SK-N-SH (cell line): Measurements from ENCODE around the gene NUF2. TPM values are rescaled to one million over a fixed set of nuclear protein-coding genes. Genes with fewer than 3 reads are reported as not detected.

Source experiments
- CTCF ChIA-PET: fragments of 300-600, 350-600 bp; formaldehyde crosslinking; extraction: SDS; loops from one replicate; lab custom pipeline; 2021; lab: Yijun Ruan, JAX
- POLR2A ChIA-PET: fragments of 350-600 bp; sonication (Branson Sonifier 250); formaldehyde crosslinking; extraction: SDS; loops from one replicate; lab custom pipeline; 2020; ENCODE audit warnings: antibody characterized with exemption, inconsistent platforms; lab: Yijun Ruan, JAX
- DNase-seq: peaks from one replicate; pipeline ENCODE4 v3.0.0; 2012
- H2AFZ ChIP-seq: fragments of 200-600 bp; sonication (generic); 2 replicates; pipeline ENCODE4 v1.8.1; 2016; ENCODE audit warnings: antibody characterized with exemption, mild to moderate bottlenecking, low read depth
- H3F3A ChIP-seq: fragments of 200-600 bp; sonication (generic); replicated peaks from 2 replicates; pipeline ENCODE3; 2016; ENCODE audit warnings: antibody characterized with exemption, mild to moderate bottlenecking; ENCODE audit not compliant: insufficient read depth
- H3K27ac ChIP-seq, 2 experiments: fragments of 200-500 bp in 1 of 2; fragments of 200-600 bp in 1 of 2; sonication (Bioruptor generic) in 1 of 2; sonication (generic), shearing (Covaris generic) in 1 of 2; 2 replicates each; pipeline versions ENCODE4 v1.5.1 to v1.6.1; 2014 to 2016; ENCODE audit warnings: low read depth in 2 of 2, inconsistent platforms in 1 of 2, low read length in 1 of 2, mild to moderate bottlenecking in 1 of 2, mixed read lengths in 1 of 2
- H3K27me3 ChIP-seq: fragments of 200-600 bp; sonication (generic), shearing (Covaris generic); 2 replicates; pipeline ENCODE4 v1.6.1; 2016; ENCODE audit warnings: mixed run types; ENCODE audit not compliant: insufficient read depth
- H3K36me3 ChIP-seq, 2 experiments: fragments of 200-500 bp in 1 of 2; fragments of 200-600 bp in 1 of 2; sonication (Bioruptor generic) in 1 of 2; sonication (generic) in 1 of 2; replicated peaks in 1 of 2; 2 replicates each; pipeline versions ENCODE3 to v1.5.1; 2014 to 2016; ENCODE audit warnings: low read length in 1 of 2, mild to moderate bottlenecking in 1 of 2; ENCODE audit not compliant: insufficient read depth in 2 of 2, control insufficient read depth in 1 of 2
- H3K4me1 ChIP-seq, 2 experiments: fragments of 200-500 bp in 1 of 2; fragments of 200-600 bp in 1 of 2; sonication (Bioruptor generic) in 1 of 2; sonication (generic), shearing (Covaris generic) in 1 of 2; 2 replicates each; pipeline versions ENCODE4 v1.5.1 to v1.6.1; 2014 to 2016; ENCODE audit warnings: low read depth in 1 of 2, low read length in 1 of 2, mixed run types in 1 of 2; ENCODE audit not compliant: insufficient read depth in 2 of 2, control insufficient read depth in 1 of 2
- H3K4me2 ChIP-seq: fragments of 200-600 bp; sonication (generic), shearing (Covaris generic); 2 replicates; pipeline ENCODE4 v1.6.1; 2017; ENCODE audit warnings: mixed run types
- H3K4me3 ChIP-seq, 2 experiments: fragments of 200-500 bp in 1 of 2; fragments of 200-600 bp in 1 of 2; sonication (Bioruptor generic) in 1 of 2; sonication (generic), shearing (Covaris generic) in 1 of 2; 2 replicates each; pipeline versions ENCODE4 v1.5.1 to v1.8.1; 2014 to 2016; ENCODE audit warnings: low read depth in 2 of 2, inconsistent platforms in 1 of 2, low read length in 1 of 2, mild to moderate bottlenecking in 1 of 2, mixed read lengths in 1 of 2, moderate library complexity in 1 of 2
- H3K79me2 ChIP-seq: fragments of 200-600 bp; sonication (generic); 2 replicates; pipeline ENCODE4 v1.8.1; 2017; ENCODE audit warnings: mild to moderate bottlenecking; ENCODE audit not compliant: insufficient read depth
- H3K9ac ChIP-seq: fragments of 200-600 bp; sonication (generic); 2 replicates; pipeline ENCODE4 v1.6.1; 2017; ENCODE audit warnings: mixed run types
- H3K9me2 ChIP-seq: fragments of 200-600 bp; sonication (generic); 2 replicates; pipeline ENCODE4 v1.6.1; 2017; ENCODE audit warnings: mixed run types
- H3K9me3 ChIP-seq: fragments of 200-600 bp; sonication (generic); 2 replicates; pipeline ENCODE4 v1.6.1; 2017; ENCODE audit warnings: mixed run types, mild to moderate bottlenecking, moderate library complexity
- H4K20me1 ChIP-seq: fragments of 200-600 bp; sonication (generic); 2 replicates; pipeline ENCODE4 v1.6.1; 2017; ENCODE audit warnings: mild to moderate bottlenecking, mixed run types; ENCODE audit not compliant: insufficient read depth
- CHD2 ChIP-seq: fragments of 150-350 bp; IDR thresholded peaks from 2 replicates; pipeline ENCODE4 v1.6.1; 2018; ENCODE audit warnings: low read length; ENCODE audit not compliant: partially characterized antibody
- EP300 ChIP-seq, 2 experiments: IDR thresholded peaks; 2 replicates each; pipeline versions ENCODE4 v1.4.0 to v1.6.1; 2012; ENCODE audit warnings: borderline replicate concordance in 1 of 2, low read depth in 1 of 2, low read length in 1 of 2
- FOSL2 ChIP-seq: IDR thresholded peaks from 2 replicates; pipeline ENCODE4 v1.4.0; 2012; ENCODE audit warnings: low read depth, mild to moderate bottlenecking, moderate library complexity, borderline replicate concordance
- NRF1 ChIP-seq: IDR thresholded peaks from 2 replicates; pipeline ENCODE4 v1.6.1; 2012; ENCODE audit warnings: low read depth, mild to moderate bottlenecking, low read length
- POLR2AphosphoS5 ChIP-seq: IDR thresholded peaks from 2 replicates; pipeline ENCODE4 v1.6.1; 2012; ENCODE audit warnings: low read depth, low read length
- TAF1 ChIP-seq: IDR thresholded peaks from 2 replicates; pipeline ENCODE4 v1.6.1; 2012; ENCODE audit warnings: low read depth, mild to moderate bottlenecking, low read length, moderate library complexity, borderline replicate concordance
- TEAD4 ChIP-seq: IDR thresholded peaks from 2 replicates; pipeline ENCODE4 v1.4.0; 2012; ENCODE audit warnings: mild to moderate bottlenecking, borderline replicate concordance; ENCODE audit not compliant: insufficient read depth
- WGBS: methylation state at CpG from one replicate; pipeline ENCODE4 v1.1.6; 2017; ENCODE audit warnings: low lambda C conversion rate; 5-methylcytosine and 5-hydroxymethylcytosine counted together
- polyA plus RNA-seq, 3 experiments: library from polyadenylated mRNA; depleted of rRNA; stranded (reverse); fragments of >200 nt; gene quantifications; 2 replicates each; pipeline ENCODE4 v1.2.3, GENCODE V29; 2012
- TF ChIP-seq, protein P1 (sequence below): fragments of 150-350 bp; IDR thresholded peaks from 2 replicates; pipeline ENCODE4 v1.6.1; 2016; ENCODE audit warnings: mild to moderate bottlenecking, low read depth, low read length
- TF ChIP-seq, protein P2 (sequence below): IDR thresholded peaks from 2 replicates; pipeline ENCODE4 v1.4.0; 2012; ENCODE audit warnings: low read depth, borderline replicate concordance
- TF ChIP-seq, protein P3 (sequence below): IDR thresholded peaks from 2 replicates; pipeline ENCODE4 v1.6.1; 2012; ENCODE audit warnings: mild to moderate bottlenecking, low read depth, low read length, moderate library complexity

NUF2 gene
- polyA plus RNA-seq, 1 of the 3 experiments (the other 2 are of a cell fraction), result 11.3 TPM

DNA sequence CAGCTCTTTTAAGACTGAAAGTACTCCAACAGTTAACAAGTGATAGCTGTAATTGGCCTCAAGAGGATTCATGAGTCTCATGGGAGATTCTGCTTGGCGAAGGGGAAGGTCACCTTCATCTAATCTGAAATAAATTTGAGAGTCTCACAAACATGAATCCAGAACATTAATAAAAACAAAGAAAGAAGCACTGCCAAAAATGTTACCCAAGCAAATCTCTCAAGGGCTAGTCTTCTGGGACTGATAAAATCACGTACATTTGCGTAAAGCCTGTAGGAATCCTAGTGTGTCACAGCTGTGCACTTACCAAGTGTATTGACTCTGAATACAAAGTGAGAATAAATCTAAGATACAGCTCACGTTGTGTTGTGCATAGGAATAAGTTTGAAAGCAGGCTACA, 21.2 kb upstream of the NUF2 start:
- 88% methylated on average over 4 of the region's 4 CpGs for WGBS
- ChIA-PET POLR2A (interaction anchor here (1.5 kb wide), 1 partner anchor 98 kb away, joined by 3 read pairs; the partner anchor contains the start of gene RGS5), CTCF (interaction anchor here (1.1 kb wide), 2 partner anchors 15 to 452 kb away, joined by 3 read pairs; no protein-coding TSS in a partner anchor)
- H3K27me3 ChIP-seq, result no peaks in the 10 kb centered on the region
- no peak for DNase-seq
- H3K36me3 ChIP-seq, result peaks cover 16 to 42% of the 10 kb centered on the region in 2 experiments
- H3K4me1 ChIP-seq, result no peaks in the 10 kb centered on the region; a peak in 1 of 4 replicates
- H3F3A ChIP-seq, result no peaks in the 10 kb centered on the region
- no peaks in the 10 kb centered on the region for H3K9me3 ChIP-seq
- H3K4me3 ChIP-seq, result no peak overlapping the region
- TF ChIP-seq EP300 (IDR thresholded peaks at IDR 0.05; ENCODE audit: borderline replicate concordance in 1 of 2, low read depth in 1 of 2, low read length in 1 of 2) (no peak), TEAD4 (no peak), FOSL2 (no peak), CHD2 (no peak), TAF1 (no peak), NRF1 (no peak), POLR2AphosphoS5 (no peak)
- TF ChIP-seq, protein P1, sequence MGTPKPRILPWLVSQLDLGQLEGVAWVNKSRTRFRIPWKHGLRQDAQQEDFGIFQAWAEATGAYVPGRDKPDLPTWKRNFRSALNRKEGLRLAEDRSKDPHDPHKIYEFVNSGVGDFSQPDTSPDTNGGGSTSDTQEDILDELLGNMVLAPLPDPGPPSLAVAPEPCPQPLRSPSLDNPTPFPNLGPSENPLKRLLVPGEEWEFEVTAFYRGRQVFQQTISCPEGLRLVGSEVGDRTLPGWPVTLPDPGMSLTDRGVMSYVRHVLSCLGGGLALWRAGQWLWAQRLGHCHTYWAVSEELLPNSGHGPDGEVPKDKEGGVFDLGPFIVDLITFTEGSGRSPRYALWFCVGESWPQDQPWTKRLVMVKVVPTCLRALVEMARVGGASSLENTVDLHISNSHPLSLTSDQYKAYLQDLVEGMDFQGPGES, result no peak
- TF ChIP-seq, protein P2, sequence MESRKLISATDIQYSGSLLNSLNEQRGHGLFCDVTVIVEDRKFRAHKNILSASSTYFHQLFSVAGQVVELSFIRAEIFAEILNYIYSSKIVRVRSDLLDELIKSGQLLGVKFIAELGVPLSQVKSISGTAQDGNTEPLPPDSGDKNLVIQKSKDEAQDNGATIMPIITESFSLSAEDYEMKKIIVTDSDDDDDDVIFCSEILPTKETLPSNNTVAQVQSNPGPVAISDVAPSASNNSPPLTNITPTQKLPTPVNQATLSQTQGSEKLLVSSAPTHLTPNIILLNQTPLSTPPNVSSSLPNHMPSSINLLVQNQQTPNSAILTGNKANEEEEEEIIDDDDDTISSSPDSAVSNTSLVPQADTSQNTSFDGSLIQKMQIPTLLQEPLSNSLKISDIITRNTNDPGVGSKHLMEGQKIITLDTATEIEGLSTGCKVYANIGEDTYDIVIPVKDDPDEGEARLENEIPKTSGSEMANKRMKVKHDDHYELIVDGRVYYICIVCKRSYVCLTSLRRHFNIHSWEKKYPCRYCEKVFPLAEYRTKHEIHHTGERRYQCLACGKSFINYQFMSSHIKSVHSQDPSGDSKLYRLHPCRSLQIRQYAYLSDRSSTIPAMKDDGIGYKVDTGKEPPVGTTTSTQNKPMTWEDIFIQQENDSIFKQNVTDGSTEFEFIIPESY, result no peak
- TF ChIP-seq, protein P3, sequence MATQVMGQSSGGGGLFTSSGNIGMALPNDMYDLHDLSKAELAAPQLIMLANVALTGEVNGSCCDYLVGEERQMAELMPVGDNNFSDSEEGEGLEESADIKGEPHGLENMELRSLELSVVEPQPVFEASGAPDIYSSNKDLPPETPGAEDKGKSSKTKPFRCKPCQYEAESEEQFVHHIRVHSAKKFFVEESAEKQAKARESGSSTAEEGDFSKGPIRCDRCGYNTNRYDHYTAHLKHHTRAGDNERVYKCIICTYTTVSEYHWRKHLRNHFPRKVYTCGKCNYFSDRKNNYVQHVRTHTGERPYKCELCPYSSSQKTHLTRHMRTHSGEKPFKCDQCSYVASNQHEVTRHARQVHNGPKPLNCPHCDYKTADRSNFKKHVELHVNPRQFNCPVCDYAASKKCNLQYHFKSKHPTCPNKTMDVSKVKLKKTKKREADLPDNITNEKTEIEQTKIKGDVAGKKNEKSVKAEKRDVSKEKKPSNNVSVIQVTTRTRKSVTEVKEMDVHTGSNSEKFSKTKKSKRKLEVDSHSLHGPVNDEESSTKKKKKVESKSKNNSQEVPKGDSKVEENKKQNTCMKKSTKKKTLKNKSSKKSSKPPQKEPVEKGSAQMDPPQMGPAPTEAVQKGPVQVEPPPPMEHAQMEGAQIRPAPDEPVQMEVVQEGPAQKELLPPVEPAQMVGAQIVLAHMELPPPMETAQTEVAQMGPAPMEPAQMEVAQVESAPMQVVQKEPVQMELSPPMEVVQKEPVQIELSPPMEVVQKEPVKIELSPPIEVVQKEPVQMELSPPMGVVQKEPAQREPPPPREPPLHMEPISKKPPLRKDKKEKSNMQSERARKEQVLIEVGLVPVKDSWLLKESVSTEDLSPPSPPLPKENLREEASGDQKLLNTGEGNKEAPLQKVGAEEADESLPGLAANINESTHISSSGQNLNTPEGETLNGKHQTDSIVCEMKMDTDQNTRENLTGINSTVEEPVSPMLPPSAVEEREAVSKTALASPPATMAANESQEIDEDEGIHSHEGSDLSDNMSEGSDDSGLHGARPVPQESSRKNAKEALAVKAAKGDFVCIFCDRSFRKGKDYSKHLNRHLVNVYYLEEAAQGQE, result no peak
- H3K27ac ChIP-seq, result no peak overlapping the region
- no peak overlapping the region for H2AFZ ChIP-seq
- no peaks in the 10 kb centered on the region for H4K20me1 ChIP-seq
- H3K9ac ChIP-seq, result no peak overlapping the region
- H3K4me2 ChIP-seq, result no peak overlapping the region
- H3K9me2 ChIP-seq, result no peaks in the 10 kb centered on the region
- no peaks in the 10 kb centered on the region for H3K79me2 ChIP-seq
